ENCODE results near the gene ALDH9A1.

DNA sequence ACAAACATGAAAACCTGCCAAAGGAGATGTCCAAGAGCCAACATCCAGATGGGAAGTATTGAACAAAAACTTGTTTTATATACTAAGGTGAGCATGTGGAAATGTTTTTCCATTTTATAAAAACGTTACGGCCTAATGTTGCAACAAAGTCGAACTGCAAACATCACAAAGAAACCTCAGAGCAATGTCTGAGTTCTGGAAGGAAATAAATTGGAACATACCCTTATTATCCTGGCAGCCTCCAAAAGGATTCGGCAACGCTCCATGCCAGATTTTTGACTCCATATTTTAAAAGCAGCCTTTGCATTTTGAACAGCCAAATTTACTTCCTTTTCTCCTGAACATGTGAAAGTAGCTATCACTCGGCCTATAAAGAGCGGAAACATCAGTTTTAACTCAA, 3.3 kb downstream of the ALDH9A1 start:
- TF ChIP-seq, protein P1, sequence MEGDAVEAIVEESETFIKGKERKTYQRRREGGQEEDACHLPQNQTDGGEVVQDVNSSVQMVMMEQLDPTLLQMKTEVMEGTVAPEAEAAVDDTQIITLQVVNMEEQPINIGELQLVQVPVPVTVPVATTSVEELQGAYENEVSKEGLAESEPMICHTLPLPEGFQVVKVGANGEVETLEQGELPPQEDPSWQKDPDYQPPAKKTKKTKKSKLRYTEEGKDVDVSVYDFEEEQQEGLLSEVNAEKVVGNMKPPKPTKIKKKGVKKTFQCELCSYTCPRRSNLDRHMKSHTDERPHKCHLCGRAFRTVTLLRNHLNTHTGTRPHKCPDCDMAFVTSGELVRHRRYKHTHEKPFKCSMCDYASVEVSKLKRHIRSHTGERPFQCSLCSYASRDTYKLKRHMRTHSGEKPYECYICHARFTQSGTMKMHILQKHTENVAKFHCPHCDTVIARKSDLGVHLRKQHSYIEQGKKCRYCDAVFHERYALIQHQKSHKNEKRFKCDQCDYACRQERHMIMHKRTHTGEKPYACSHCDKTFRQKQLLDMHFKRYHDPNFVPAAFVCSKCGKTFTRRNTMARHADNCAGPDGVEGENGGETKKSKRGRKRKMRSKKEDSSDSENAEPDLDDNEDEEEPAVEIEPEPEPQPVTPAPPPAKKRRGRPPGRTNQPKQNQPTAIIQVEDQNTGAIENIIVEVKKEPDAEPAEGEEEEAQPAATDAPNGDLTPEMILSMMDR (IDR thresholded peaks at IDR 0.05), result no peak
- no peak for TF ChIP-seq POLR2A (IDR thresholded peaks at IDR 0.05)
